Effector memory CD8-positive, alpha-beta T cell (primary cell): ENCODE data around the gene CFAP97D1.

Experiments used
- ATAC-seq: fragments of 150-1000 bp; cut with Tn5 transposase; replicated peaks from 2 replicates; pipeline ENCODE4 v1.10.0; 2021; ENCODE audit warnings: mild to moderate bottlenecking, moderate library complexity
- DNase-seq, 3 experiments: peaks; one replicate each; pipeline ENCODE4 v3.0.0; 2021
- H3K27ac Mint-ChIP-seq, 2 donors: one replicate each; pipeline ENCODE4 v1.8.0; 2022; ENCODE audit warnings: mild to moderate bottlenecking in 2 of 2, mixed read lengths in 2 of 2, moderate library complexity in 2 of 2
- H3K27me3 Mint-ChIP-seq, 2 donors: one replicate each; pipeline ENCODE4 v1.8.0; 2022; ENCODE audit warnings: mixed read lengths in 2 of 2
- H3K36me3 Mint-ChIP-seq: one replicate; pipeline ENCODE4 v1.8.0; 2022; ENCODE audit warnings: mild to moderate bottlenecking, moderate library complexity, mixed read lengths; ENCODE audit not compliant: insufficient read depth
- H3K4me1 Mint-ChIP-seq, 2 donors: one replicate each; pipeline ENCODE4 v1.8.0; 2022; ENCODE audit warnings: low read depth in 2 of 2, mixed read lengths in 2 of 2
- H3K4me3 Mint-ChIP-seq, 2 donors: one replicate each; pipeline ENCODE4 v1.8.0; 2022; ENCODE audit warnings: mild to moderate bottlenecking in 2 of 2, mixed read lengths in 2 of 2, moderate library complexity in 2 of 2
- H3K9me3 Mint-ChIP-seq, 2 donors: one replicate each; pipeline ENCODE4 v1.8.0; 2022; ENCODE audit warnings: mixed read lengths in 2 of 2
- total RNA-seq, 9 experiments: gene quantifications; one replicate each; lab custom pipeline; 2026; lab: John Stamatoyannopoulos, UW

Gene CFAP97D1
- total RNA-seq: 0 to 0.50 (median 0) reads per million in 9 experiments

- H3K36me3 Mint-ChIP-seq: no peaks in the 10 kb centered on the region
- no peak for ATAC-seq
- no peak within 1 kb of the TSS for H3K27ac Mint-ChIP-seq
- peak within 1 kb of the TSS; percentile 79 to 82 for H3K4me3 Mint-ChIP-seq
- DNase-seq: no peak
- H3K4me1 Mint-ChIP-seq: peaks cover 0 to 7% of the 10 kb centered on the region in 2 donors
- no peaks in the 10 kb centered on the region for H3K9me3 Mint-ChIP-seq
- H3K27me3 Mint-ChIP-seq: peaks cover 46 to 47% of the 10 kb centered on the region in 2 donors
These were observed at the start of gene CFAP97D1 for GRCh38 chr17:43780135-43780534. TSS of gene CFAP97D1 (plus strand) at chr17:43780435. CDS start at chr17:43780463, 28 bp downstream.

- ATAC-seq (no peak), DNase-seq (no peak)
- Mint-ChIP-seq H3K27me3 (peaks cover 3 to 30% of the 10 kb centered on the region in 2 donors), H3K4me1 (no peaks in the 10 kb centered on the region), H3K36me3 (no peaks in the 10 kb centered on the region), H3K4me3 (no peak overlapping the region), H3K27ac (peak overlapping the region in 1 of 2 donors; percentile 28), H3K9me3 (no peaks in the 10 kb centered on the region)
These were observed 47.3 kb upstream of the CFAP97D1 start for GRCh38 chr17:43732958-43733357.

- DNase-seq: no peak
- H3K4me1 Mint-ChIP-seq: no peaks in the 10 kb centered on the region
These were observed 46.3 kb upstream of the CFAP97D1 start for GRCh38 chr17:43733956-43734355.

GRCh38 chr17:43734376-43734775 lies 45.9 kb upstream of the CFAP97D1 start:
- Mint-ChIP-seq H3K9me3 (no peaks in the 10 kb centered on the region), H3K27me3 (peaks cover 16 to 39% of the 10 kb centered on the region in 2 donors), H3K4me1 (no peaks in the 10 kb centered on the region), H3K27ac (no peak overlapping the region), H3K36me3 (no peaks in the 10 kb centered on the region), H3K4me3 (no peak overlapping the region)
- DNase-seq (no peak), ATAC-seq (no peak)

More at GRCh38 chr17:43733956-43734355, 46.3 kb upstream of the CFAP97D1 start:
- ATAC-seq: no peak
- H3K27ac Mint-ChIP-seq: no peak overlapping the region
- no peaks in the 10 kb centered on the region for H3K36me3 Mint-ChIP-seq
- H3K9me3 Mint-ChIP-seq: no peaks in the 10 kb centered on the region
- H3K4me3 Mint-ChIP-seq: no peak overlapping the region
- H3K27me3 Mint-ChIP-seq: peaks cover 12 to 35% of the 10 kb centered on the region in 2 donors

- no peaks in the 10 kb centered on the region for H3K9me3 Mint-ChIP-seq
- DNase-seq (no peak), ATAC-seq (no peak)
- H3K27me3 Mint-ChIP-seq: peaks cover 18 to 58% of the 10 kb centered on the region in 2 donors
- no peaks in the 10 kb centered on the region for H3K36me3 Mint-ChIP-seq
- no peak overlapping the region for H3K4me3 Mint-ChIP-seq
- no peak overlapping the region for H3K27ac Mint-ChIP-seq
- H3K4me1 Mint-ChIP-seq: no peaks in the 10 kb centered on the region
These were observed 43.8 kb upstream of the CFAP97D1 start for GRCh38 chr17:43736389-43736788.

- DNase-seq (no peak), ATAC-seq (no peak)
- no peak overlapping the region for H3K27ac Mint-ChIP-seq
- H3K36me3 Mint-ChIP-seq: no peaks in the 10 kb centered on the region
- H3K4me1 Mint-ChIP-seq: no peaks in the 10 kb centered on the region
- H3K4me3 Mint-ChIP-seq: no peak overlapping the region
- no peaks in the 10 kb centered on the region for H3K9me3 Mint-ChIP-seq
- peaks cover 21 to 66% of the 10 kb centered on the region in 2 donors for H3K27me3 Mint-ChIP-seq
These were observed 42.5 kb upstream of the CFAP97D1 start for GRCh38 chr17:43737722-43738121.

- Mint-ChIP-seq H3K36me3 (no peaks in the 10 kb centered on the region), H3K9me3 (no peaks in the 10 kb centered on the region), H3K27ac (no peak overlapping the region), H3K4me1 (no peaks in the 10 kb centered on the region), H3K4me3 (no peak overlapping the region), H3K27me3 (peaks cover 48 to 88% of the 10 kb centered on the region in 2 donors)
- DNase-seq (no peak), ATAC-seq (no peak)
These were observed 39.7 kb upstream of the CFAP97D1 start for GRCh38 chr17:43740541-43740940.

GRCh38 chr17:43741636-43742035 lies 38.6 kb upstream of the CFAP97D1 start:
- no peaks in the 10 kb centered on the region for H3K36me3 Mint-ChIP-seq
- ATAC-seq (no peak), DNase-seq (no peak)
- H3K27me3 Mint-ChIP-seq: peaks cover 58 to 88% of the 10 kb centered on the region in 2 donors
- no peak overlapping the region for H3K4me3 Mint-ChIP-seq
- H3K4me1 Mint-ChIP-seq: no peaks in the 10 kb centered on the region
- no peaks in the 10 kb centered on the region for H3K9me3 Mint-ChIP-seq
- no peak overlapping the region for H3K27ac Mint-ChIP-seq

- no peak for ATAC-seq
- Mint-ChIP-seq H3K4me3 (no peak overlapping the region), H3K27ac (no peak overlapping the region), H3K9me3 (no peaks in the 10 kb centered on the region), H3K27me3 (peaks cover 59 to 80% of the 10 kb centered on the region in 2 donors), H3K4me1 (no peaks in the 10 kb centered on the region), H3K36me3 (peaks cover 7% of the 10 kb centered on the region)
- no peak for DNase-seq
These were observed 34.7 kb upstream of the CFAP97D1 start for GRCh38 chr17:43745541-43745940.

- H3K36me3 Mint-ChIP-seq: peaks cover 7% of the 10 kb centered on the region
- H3K27me3 Mint-ChIP-seq: peaks cover 50 to 74% of the 10 kb centered on the region in 2 donors
These were observed 30.1 kb upstream of the CFAP97D1 start for GRCh38 chr17:43750153-43750552.

GRCh38 chr17:43753493-43754129 lies 26.6 kb upstream of the CFAP97D1 start:
- no peak for DNase-seq

More at GRCh38 chr17:43750153-43750552, 30.1 kb upstream of the CFAP97D1 start:
- H3K4me3 Mint-ChIP-seq: no peak overlapping the region
- H3K9me3 Mint-ChIP-seq: no peaks in the 10 kb centered on the region
- peaks cover 1 to 8% of the 10 kb centered on the region in 2 donors for H3K4me1 Mint-ChIP-seq
- H3K27ac Mint-ChIP-seq: no peak overlapping the region
- DNase-seq: no peak
- no peak for ATAC-seq

GRCh38 chr17:43754947-43755346 lies 25.3 kb upstream of the CFAP97D1 start:
- peaks cover 3% of the 10 kb centered on the region for H3K36me3 Mint-ChIP-seq
- H3K27me3 Mint-ChIP-seq: peaks cover 49 to 80% of the 10 kb centered on the region in 2 donors
- H3K4me3 Mint-ChIP-seq: no peak overlapping the region
- no peak for ATAC-seq
- H3K27ac Mint-ChIP-seq: no peak overlapping the region
- no peak for DNase-seq
- peaks cover 1 to 11% of the 10 kb centered on the region in 2 donors for H3K4me1 Mint-ChIP-seq
- no peaks in the 10 kb centered on the region for H3K9me3 Mint-ChIP-seq

More at GRCh38 chr17:43753493-43754129, 26.6 kb upstream of the CFAP97D1 start:
- H3K36me3 Mint-ChIP-seq: peaks cover 4% of the 10 kb centered on the region
- H3K4me3 Mint-ChIP-seq: peak overlapping the region in 1 of 2 donors; percentile 2
- H3K27ac Mint-ChIP-seq: no peak overlapping the region
- peaks cover 1 to 11% of the 10 kb centered on the region in 2 donors for H3K4me1 Mint-ChIP-seq
- H3K27me3 Mint-ChIP-seq: peaks cover 51 to 80% of the 10 kb centered on the region in 2 donors
- no peaks in the 10 kb centered on the region for H3K9me3 Mint-ChIP-seq
- ATAC-seq: peak; percentile 64

GRCh38 chr17:43755389-43755875 lies 24.8 kb upstream of the CFAP97D1 start:
- Mint-ChIP-seq H3K27me3 (peaks cover 44 to 76% of the 10 kb centered on the region in 2 donors), H3K36me3 (no peaks in the 10 kb centered on the region), H3K4me1 (peaks cover 1 to 11% of the 10 kb centered on the region in 2 donors), H3K9me3 (no peaks in the 10 kb centered on the region), H3K4me3 (no peak overlapping the region), H3K27ac (no peak overlapping the region)
- ATAC-seq (no peak), DNase-seq (no peak)

GRCh38 chr17:43756201-43756600 lies 24.0 kb upstream of the CFAP97D1 start:
- Mint-ChIP-seq H3K9me3 (no peaks in the 10 kb centered on the region), H3K4me3 (no peak overlapping the region), H3K27ac (no peak overlapping the region), H3K36me3 (no peaks in the 10 kb centered on the region), H3K27me3 (peaks cover 37 to 68% of the 10 kb centered on the region in 2 donors), H3K4me1 (peaks cover 1 to 11% of the 10 kb centered on the region in 2 donors)
- ATAC-seq (no peak), DNase-seq (no peak)
